Spinal cord (tissue), 10 donors: ENCODE data around the gene LAMC2. TPM values are rescaled to one million over a fixed set of nuclear protein-coding genes. Genes with fewer than 3 reads are reported as not detected.

Experiments used
- DNase-seq, 6 donors: peaks; one replicate each; pipeline versions ENCODE4 v3.0.0 to v3.0.0-alpha.2; 2013 to 2015; ENCODE audit warnings: low spot score in 6 of 6, low read depth in 4 of 6
- H3K27ac ChIP-seq: one replicate; pipeline ENCODE4 v1.5.1; 2013; ENCODE audit warnings: low read depth, low read length, control low read depth
- H3K27me3 ChIP-seq: one replicate; pipeline ENCODE4 v1.6.1; 2013; ENCODE audit warnings: low read length; ENCODE audit not compliant: control insufficient read depth, insufficient read depth
- H3K36me3 ChIP-seq: one replicate; pipeline ENCODE4 v1.6.1; 2013; ENCODE audit warnings: low read length; ENCODE audit not compliant: control insufficient read depth, insufficient read depth
- H3K4me1 ChIP-seq: one replicate; pipeline ENCODE4 v1.6.1; 2013; ENCODE audit warnings: low read length; ENCODE audit not compliant: control insufficient read depth, insufficient read depth
- H3K4me3 ChIP-seq: one replicate; pipeline ENCODE4 v1.5.1; 2013; ENCODE audit warnings: low read depth, low read length, control low read depth
- H3K9me3 ChIP-seq: one replicate; pipeline ENCODE4 v1.6.1; 2013; ENCODE audit warnings: low read length; ENCODE audit not compliant: control insufficient read depth, insufficient read depth
- WGBS: methylation state at CpG from one replicate; pipeline ENCODE4 v1.1.5; 2013; ENCODE audit warnings: missing lambda C conversion rate; ENCODE audit not compliant: insufficient coverage; 5-methylcytosine and 5-hydroxymethylcytosine counted together
- polyA plus RNA-seq, 2 donors: library from polyadenylated mRNA; unstranded; fragments of 120-200 nt; gene quantifications; one replicate each; pipeline ENCODE4 v1.2.1, GENCODE V29; 2013; ENCODE audit not compliant: insufficient read length in 2 of 2
- total RNA-seq, 2 donors: library from RNA; depleted of rRNA in 1 of 2; stranded (reverse); fragments of 120-200 nt in 1 of 2; fragments of >200 nt in 1 of 2; gene quantifications; one replicate each; pipeline versions ENCODE4 v1.2.3 to v1.2.4, GENCODE V29; 2013 to 2014
- donor health status: healthy.

LAMC2 gene
- total and polyA plus RNA-seq, 4 donors = 0.61 to 1.8 (median 1.3) TPM

- DNase-seq = no peak
- Histone ChIP-seq H3K4me3 (no peak overlapping the region), H3K9me3 (no peaks in the 10 kb centered on the region), H3K4me1 (peaks cover 31% of the 10 kb centered on the region), H3K27me3 (no peaks in the 10 kb centered on the region), H3K27ac (no peak overlapping the region), H3K36me3 (peaks cover 18% of the 10 kb centered on the region)
- 83% methylated on average over 5 of the region's 5 CpGs for WGBS
These were observed 98.0 kb downstream of the LAMC2 start for GRCh38 chr1:183284086-183284485.

GRCh38 chr1:183285256-183285655, 99.2 kb downstream of the LAMC2 start:
- DNase-seq = peak in 1 of 6 donors; percentile 73
- H3K4me1 ChIP-seq = peaks cover 27% of the 10 kb centered on the region
- no peaks in the 10 kb centered on the region for H3K27me3 ChIP-seq
- H3K36me3 ChIP-seq = peaks cover 24% of the 10 kb centered on the region
- H3K9me3 ChIP-seq = no peaks in the 10 kb centered on the region
- H3K27ac ChIP-seq = no peak overlapping the region
- WGBS = no CpG with 5 or more reads among the region's 1 CpG
- H3K4me3 ChIP-seq = no peak overlapping the region

GRCh38 chr1:183285746-183286145, 99.7 kb downstream of the LAMC2 start:
- Histone ChIP-seq H3K4me1 (peaks cover 31% of the 10 kb centered on the region), H3K27ac (no peak overlapping the region), H3K4me3 (no peak overlapping the region), H3K36me3 (peaks cover 24% of the 10 kb centered on the region), H3K27me3 (no peaks in the 10 kb centered on the region), H3K9me3 (no peaks in the 10 kb centered on the region)
- no CpG with 5 or more reads among the region's 4 CpGs for WGBS
- DNase-seq = no peak

- WGBS = 84% methylated on average over 3 of the region's 5 CpGs
- peak in 1 of 6 donors; percentile 80 for DNase-seq
- peaks cover 27% of the 10 kb centered on the region for H3K36me3 ChIP-seq
- H3K4me3 ChIP-seq = no peak overlapping the region
- peaks cover 27% of the 10 kb centered on the region for H3K4me1 ChIP-seq
- no peaks in the 10 kb centered on the region for H3K9me3 ChIP-seq
- H3K27me3 ChIP-seq = no peaks in the 10 kb centered on the region
- H3K27ac ChIP-seq = no peak overlapping the region
These were observed 101.2 kb downstream of the LAMC2 start for GRCh38 chr1:183287191-183287675.

- 100% methylated on average over 1 of the region's 2 CpGs for WGBS
- Histone ChIP-seq H3K27ac (no peak overlapping the region), H3K9me3 (no peaks in the 10 kb centered on the region), H3K36me3 (peaks cover 23% of the 10 kb centered on the region), H3K4me1 (peaks cover 26% of the 10 kb centered on the region), H3K27me3 (no peaks in the 10 kb centered on the region), H3K4me3 (no peak overlapping the region)
- no peak for DNase-seq
These were observed 102.5 kb downstream of the LAMC2 start for GRCh38 chr1:183288583-183288982.

- Histone ChIP-seq H3K36me3 (peaks cover 20% of the 10 kb centered on the region), H3K27ac (no peak overlapping the region), H3K9me3 (no peaks in the 10 kb centered on the region), H3K27me3 (no peaks in the 10 kb centered on the region), H3K4me1 (peaks cover 26% of the 10 kb centered on the region), H3K4me3 (no peak overlapping the region)
- WGBS = 41% methylated on average over 6 of the region's 9 CpGs
- peak in 1 of 6 donors; percentile 59 for DNase-seq
These were observed 103.0 kb downstream of the LAMC2 start for GRCh38 chr1:183289051-183289496.

GRCh38 chr1:183290628-183291027, 104.6 kb downstream of the LAMC2 start:
- Histone ChIP-seq H3K27ac (no peak overlapping the region), H3K9me3 (no peaks in the 10 kb centered on the region), H3K4me3 (no peak overlapping the region), H3K27me3 (no peaks in the 10 kb centered on the region), H3K4me1 (peaks cover 26% of the 10 kb centered on the region), H3K36me3 (peaks cover 14% of the 10 kb centered on the region)
- 92% methylated on average over 6 of the region's 6 CpGs for WGBS
- DNase-seq = no peak

GRCh38 chr1:183291216-183291762, 105.2 kb downstream of the LAMC2 start:
- H3K27ac ChIP-seq = no peak overlapping the region
- no peak for DNase-seq
- no peak overlapping the region for H3K4me3 ChIP-seq
- WGBS = 95% methylated on average over 3 of the region's 5 CpGs
- peaks cover 14% of the 10 kb centered on the region for H3K36me3 ChIP-seq
- H3K9me3 ChIP-seq = no peaks in the 10 kb centered on the region
- H3K4me1 ChIP-seq = peaks cover 26% of the 10 kb centered on the region
- no peaks in the 10 kb centered on the region for H3K27me3 ChIP-seq

- no peak overlapping the region for H3K4me3 ChIP-seq
- H3K9me3 ChIP-seq = no peaks in the 10 kb centered on the region
- H3K36me3 ChIP-seq = peaks cover 14% of the 10 kb centered on the region
- H3K27ac ChIP-seq = no peak overlapping the region
- peaks cover 21% of the 10 kb centered on the region for H3K4me1 ChIP-seq
- DNase-seq = peak in 2 of 6 donors; percentile 32 to 75
- 60% methylated on average over 6 of the region's 11 CpGs for WGBS
- H3K27me3 ChIP-seq = no peaks in the 10 kb centered on the region
These were observed 105.9 kb downstream of the LAMC2 start for GRCh38 chr1:183291802-183292514.

- WGBS = 98% methylated on average over 6 of the region's 9 CpGs
- no peaks in the 10 kb centered on the region for H3K27me3 ChIP-seq
These were observed 107.2 kb downstream of the LAMC2 start for GRCh38 chr1:183293241-183293640.

More at GRCh38 chr1:183293241-183293640, 107.2 kb downstream of the LAMC2 start:
- Histone ChIP-seq H3K36me3 (peaks cover 14% of the 10 kb centered on the region), H3K4me1 (peaks cover 18% of the 10 kb centered on the region), H3K27ac (no peak overlapping the region), H3K9me3 (no peaks in the 10 kb centered on the region), H3K4me3 (no peak overlapping the region)
- no peak for DNase-seq
